Measurements from ENCODE around the gene GP1BB.

Gene GP1BB

DNA sequence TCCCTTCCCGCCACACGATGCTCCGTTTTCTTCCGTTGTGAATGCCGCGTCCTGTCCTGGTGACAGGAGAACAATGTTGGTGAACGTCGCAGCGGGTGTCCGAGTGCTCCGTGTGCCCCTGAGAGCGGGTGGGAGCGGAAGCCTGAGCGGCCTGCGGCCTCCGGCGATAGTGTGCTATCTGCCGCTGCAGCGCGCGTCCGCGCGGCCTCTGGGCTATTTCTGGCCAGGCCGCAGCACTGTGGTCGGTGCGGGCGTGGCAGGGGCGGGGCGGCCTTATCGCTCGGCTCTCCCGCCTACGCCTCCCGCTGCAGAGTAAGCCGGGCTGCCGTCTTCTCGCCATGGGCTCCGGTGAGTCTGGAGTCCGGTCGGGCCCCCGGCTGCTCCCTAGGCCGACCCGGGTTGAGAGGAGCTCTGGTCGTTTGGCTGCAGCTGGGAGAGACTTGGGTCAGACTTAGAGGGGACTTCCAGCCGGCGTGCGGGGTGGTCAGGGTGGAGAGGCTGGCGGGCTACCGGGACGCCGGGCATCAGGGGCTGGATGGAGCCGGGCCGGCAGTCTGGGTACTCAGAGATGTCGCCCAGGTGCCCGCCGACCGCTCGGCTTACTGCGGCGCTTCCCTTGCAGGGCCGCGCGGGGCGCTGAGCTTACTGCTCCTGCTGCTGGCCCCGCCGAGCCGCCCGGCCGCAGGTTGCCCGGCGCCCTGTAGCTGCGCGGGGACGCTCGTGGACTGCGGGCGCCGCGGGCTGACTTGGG lies at the start of gene GP1BB:
TSS of gene GP1BB (plus strand) at position 308 of the 751 bp plus-strand sequence. CDS start at position 339, 31 bp downstream.
- TF ChIP-seq TCF12 (IDR thresholded peaks at IDR 0.05; ENCODE audit: low read depth) (no peak), YY1 (IDR thresholded peaks at IDR 0.05; ENCODE audit: low read depth) (no peak), ZBTB7A (IDR thresholded peaks at IDR 0.05; ENCODE audit: low read depth) (no peak), TEAD4 (IDR thresholded peaks at IDR 0.05) (no peak), TAF1 (IDR thresholded peaks at IDR 0.05; ENCODE audit: low read depth) (no peak), RAD21 (IDR thresholded peaks at IDR 0.05; ENCODE audit: low read depth) (no peak), EP300 (IDR thresholded peaks at IDR 0.05; ENCODE audit: borderline replicate concordance) (no peak), CREB1 (IDR thresholded peaks at IDR 0.05; ENCODE audit: low read depth) (no peak), EGR1 (IDR thresholded peaks at IDR 0.05) (no peak)
- TF ChIP-seq, protein P1, sequence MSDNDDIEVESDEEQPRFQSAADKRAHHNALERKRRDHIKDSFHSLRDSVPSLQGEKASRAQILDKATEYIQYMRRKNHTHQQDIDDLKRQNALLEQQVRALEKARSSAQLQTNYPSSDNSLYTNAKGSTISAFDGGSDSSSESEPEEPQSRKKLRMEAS (IDR thresholded peaks at IDR 0.05) = no peak
- TF ChIP-seq, protein P2, sequence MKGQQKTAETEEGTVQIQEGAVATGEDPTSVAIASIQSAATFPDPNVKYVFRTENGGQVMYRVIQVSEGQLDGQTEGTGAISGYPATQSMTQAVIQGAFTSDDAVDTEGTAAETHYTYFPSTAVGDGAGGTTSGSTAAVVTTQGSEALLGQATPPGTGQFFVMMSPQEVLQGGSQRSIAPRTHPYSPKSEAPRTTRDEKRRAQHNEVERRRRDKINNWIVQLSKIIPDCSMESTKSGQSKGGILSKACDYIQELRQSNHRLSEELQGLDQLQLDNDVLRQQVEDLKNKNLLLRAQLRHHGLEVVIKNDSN (IDR thresholded peaks at IDR 0.05) = no peak
- TF ChIP-seq, protein P3, sequence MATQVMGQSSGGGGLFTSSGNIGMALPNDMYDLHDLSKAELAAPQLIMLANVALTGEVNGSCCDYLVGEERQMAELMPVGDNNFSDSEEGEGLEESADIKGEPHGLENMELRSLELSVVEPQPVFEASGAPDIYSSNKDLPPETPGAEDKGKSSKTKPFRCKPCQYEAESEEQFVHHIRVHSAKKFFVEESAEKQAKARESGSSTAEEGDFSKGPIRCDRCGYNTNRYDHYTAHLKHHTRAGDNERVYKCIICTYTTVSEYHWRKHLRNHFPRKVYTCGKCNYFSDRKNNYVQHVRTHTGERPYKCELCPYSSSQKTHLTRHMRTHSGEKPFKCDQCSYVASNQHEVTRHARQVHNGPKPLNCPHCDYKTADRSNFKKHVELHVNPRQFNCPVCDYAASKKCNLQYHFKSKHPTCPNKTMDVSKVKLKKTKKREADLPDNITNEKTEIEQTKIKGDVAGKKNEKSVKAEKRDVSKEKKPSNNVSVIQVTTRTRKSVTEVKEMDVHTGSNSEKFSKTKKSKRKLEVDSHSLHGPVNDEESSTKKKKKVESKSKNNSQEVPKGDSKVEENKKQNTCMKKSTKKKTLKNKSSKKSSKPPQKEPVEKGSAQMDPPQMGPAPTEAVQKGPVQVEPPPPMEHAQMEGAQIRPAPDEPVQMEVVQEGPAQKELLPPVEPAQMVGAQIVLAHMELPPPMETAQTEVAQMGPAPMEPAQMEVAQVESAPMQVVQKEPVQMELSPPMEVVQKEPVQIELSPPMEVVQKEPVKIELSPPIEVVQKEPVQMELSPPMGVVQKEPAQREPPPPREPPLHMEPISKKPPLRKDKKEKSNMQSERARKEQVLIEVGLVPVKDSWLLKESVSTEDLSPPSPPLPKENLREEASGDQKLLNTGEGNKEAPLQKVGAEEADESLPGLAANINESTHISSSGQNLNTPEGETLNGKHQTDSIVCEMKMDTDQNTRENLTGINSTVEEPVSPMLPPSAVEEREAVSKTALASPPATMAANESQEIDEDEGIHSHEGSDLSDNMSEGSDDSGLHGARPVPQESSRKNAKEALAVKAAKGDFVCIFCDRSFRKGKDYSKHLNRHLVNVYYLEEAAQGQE (IDR thresholded peaks at IDR 0.05; ENCODE audit: low read depth) = no peak

DNA sequence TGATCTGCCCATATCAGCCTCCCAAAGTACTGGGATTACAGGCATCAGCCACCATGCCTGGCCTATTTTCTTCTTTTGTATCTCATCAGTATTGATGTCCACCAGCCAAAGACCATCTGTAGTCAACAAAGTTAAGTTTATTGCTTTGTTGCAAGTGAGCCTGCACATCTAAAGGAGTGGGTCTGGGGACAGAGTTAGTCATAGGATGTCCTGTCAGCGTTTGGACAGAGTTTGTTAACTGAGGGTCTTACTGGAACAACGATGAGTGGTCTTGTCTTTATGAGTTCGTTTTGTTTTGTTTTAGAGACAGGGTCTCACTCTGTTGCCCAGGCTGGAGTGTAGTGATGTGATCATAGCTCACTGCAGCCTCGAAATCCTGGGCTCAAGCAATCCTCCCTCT lies 49.7 kb upstream of the GP1BB start:
- TF ChIP-seq ZBTB7A (IDR thresholded peaks at IDR 0.05; ENCODE audit: low read depth) = no peak
- TF ChIP-seq YY1 (IDR thresholded peaks at IDR 0.05; ENCODE audit: low read depth) = no peak
- TF ChIP-seq TEAD4 (IDR thresholded peaks at IDR 0.05) = no peak
- TF ChIP-seq, protein P2 (IDR thresholded peaks at IDR 0.05) = no peak
- TF ChIP-seq NFIC (IDR thresholded peaks at IDR 0.05) = no peak
- no peak for TF ChIP-seq TCF12 (IDR thresholded peaks at IDR 0.05; ENCODE audit: low read depth)
- TF ChIP-seq EGR1 (IDR thresholded peaks at IDR 0.05) = no peak
- no peak for TF ChIP-seq RAD21 (IDR thresholded peaks at IDR 0.05; ENCODE audit: low read depth)
- TF ChIP-seq, protein P1 (IDR thresholded peaks at IDR 0.05) = no peak
- no peak for TF ChIP-seq CEBPB (IDR thresholded peaks at IDR 0.05)
- TF ChIP-seq, protein P3 (IDR thresholded peaks at IDR 0.05; ENCODE audit: low read depth) = no peak
- no peak for TF ChIP-seq EP300 (IDR thresholded peaks at IDR 0.05; ENCODE audit: borderline replicate concordance)
- TF ChIP-seq TAF1 (IDR thresholded peaks at IDR 0.05; ENCODE audit: low read depth) = no peak
- no peak for TF ChIP-seq FOXM1 (IDR thresholded peaks at IDR 0.05; ENCODE audit: borderline replicate concordance, low read depth)
- no peak for TF ChIP-seq CREB1 (IDR thresholded peaks at IDR 0.05; ENCODE audit: low read depth)

DNA sequence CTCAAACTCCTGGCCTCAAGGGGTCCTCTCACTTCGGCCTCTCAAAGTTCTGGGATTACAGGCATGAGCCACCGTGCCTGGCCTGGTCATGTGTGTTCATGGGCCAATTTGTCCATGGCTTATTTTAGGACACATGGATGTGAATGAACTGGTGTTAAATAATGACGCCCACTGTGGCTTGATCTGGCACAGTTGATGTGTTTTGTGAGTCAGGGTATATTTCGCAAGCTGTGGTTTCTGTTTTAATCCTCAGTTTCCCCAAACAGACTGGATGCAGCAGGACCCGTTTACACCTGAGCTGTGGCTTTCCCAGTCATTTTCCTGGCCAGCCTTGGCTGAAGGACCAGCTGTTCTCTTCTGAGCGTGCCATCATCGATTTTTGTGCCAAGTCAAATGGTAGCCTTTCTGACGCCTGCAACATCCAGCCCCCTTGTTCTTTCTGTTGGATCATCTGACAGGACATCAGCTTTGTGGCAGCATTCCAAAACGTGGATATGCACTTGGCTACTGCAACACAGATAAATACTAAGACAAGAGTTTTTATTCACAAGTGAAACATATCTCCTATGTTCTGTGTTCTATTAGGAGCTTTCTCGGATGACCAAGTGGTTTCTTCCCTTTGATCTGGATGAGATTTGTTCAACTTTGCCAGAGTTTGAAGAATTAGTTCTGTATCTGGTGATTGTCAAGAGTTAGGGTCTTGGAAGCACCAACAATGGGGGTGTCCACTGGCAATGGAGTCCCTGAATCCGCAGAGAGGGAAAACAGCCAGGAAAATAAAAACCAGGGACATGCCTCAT lies 49.0 kb upstream of the GP1BB start:
- TF ChIP-seq YY1 (IDR thresholded peaks at IDR 0.05; ENCODE audit: low read depth) (no peak), EGR1 (IDR thresholded peaks at IDR 0.05) (no peak), TEAD4 (IDR thresholded peaks at IDR 0.05) (no peak), CEBPB (IDR thresholded peaks at IDR 0.05) (no peak), FOXM1 (IDR thresholded peaks at IDR 0.05; ENCODE audit: borderline replicate concordance, low read depth) (no peak), EP300 (IDR thresholded peaks at IDR 0.05; ENCODE audit: borderline replicate concordance) (no peak)

DNA sequence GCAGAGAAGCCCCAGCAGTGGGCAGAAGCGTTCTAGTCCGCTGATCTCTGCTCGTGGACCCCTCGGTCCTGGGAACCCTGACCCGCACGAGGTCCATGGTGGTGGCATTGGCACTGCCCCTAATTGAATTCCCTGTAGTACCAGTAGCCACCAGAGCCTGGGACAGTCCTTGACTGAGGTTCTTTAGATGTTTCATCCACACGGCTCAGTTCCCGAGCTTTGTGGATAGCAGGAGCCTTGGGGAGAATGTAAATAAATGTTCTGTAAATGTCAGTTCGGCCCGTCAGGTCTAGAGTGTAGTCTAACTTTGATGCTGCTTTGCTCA lies 48.4 kb upstream of the GP1BB start:
- TF ChIP-seq NFIC (IDR thresholded peaks at IDR 0.05) (no peak), TAF1 (IDR thresholded peaks at IDR 0.05; ENCODE audit: low read depth) (no peak)

DNA sequence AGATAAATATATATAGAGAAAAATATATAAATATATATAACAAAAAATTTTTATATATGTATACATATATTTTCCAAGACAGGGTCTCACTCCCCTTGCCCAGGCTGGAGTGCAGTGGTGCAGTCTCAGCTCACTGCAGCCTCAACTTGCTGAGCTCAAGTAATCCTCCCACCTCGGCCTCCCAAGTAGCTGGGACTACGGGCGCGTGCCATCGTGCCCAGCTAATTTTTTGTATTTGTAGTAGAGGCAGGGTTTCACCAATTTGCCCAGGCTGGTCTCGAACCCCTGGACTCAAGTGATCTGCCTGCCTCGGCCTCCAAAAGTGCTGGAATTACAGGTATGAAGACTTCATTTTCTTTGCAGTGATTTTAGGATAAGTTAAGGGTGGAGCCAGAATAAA lies 47.9 kb upstream of the GP1BB start:
- TF ChIP-seq TCF12 (IDR thresholded peaks at IDR 0.05; ENCODE audit: low read depth) (no peak), NFIC (IDR thresholded peaks at IDR 0.05) (no peak), FOXM1 (IDR thresholded peaks at IDR 0.05; ENCODE audit: borderline replicate concordance, low read depth) (no peak), TEAD4 (IDR thresholded peaks at IDR 0.05) (no peak)
